ENCODE results near the gene FAM193B. TPM values are rescaled to one million over a fixed set of nuclear protein-coding genes. Genes with fewer than 3 reads are reported as not detected.
"Not testable (repeated sequence)": the region's sequence is repeated elsewhere in the genome, so short reads cannot be mapped to it uniquely, and the experiment has no call there.

Gene FAM193B
- total and polyA plus RNA-seq, 4 donors = 49.0 to 139 (median 81.4) TPM

- no peak overlapping the region for H3K4me3 ChIP-seq
- no peaks in the 10 kb centered on the region for H3K27me3 ChIP-seq (ENCODE audit: control insufficient read depth in 3 of 3, insufficient read depth in 3 of 3, low read length in 2 of 3)
- H3K27ac ChIP-seq (ENCODE audit: low read depth in 1 of 2, low read length in 1 of 2) = no peak overlapping the region
- WGBS, 2 donors = 74 to 77% methylated on average over 2 of the region's 2 CpGs
- no peaks in the 10 kb centered on the region for H3K36me3 ChIP-seq (ENCODE audit: control insufficient read depth in 4 of 4, insufficient read depth in 4 of 4, low read length in 4 of 4)
- H3K9me3 ChIP-seq (ENCODE audit: control insufficient read depth in 4 of 4, insufficient read depth in 3 of 4, low read length in 3 of 4) = no peaks in the 10 kb centered on the region
- ATAC-seq (ENCODE audit: insufficient read depth, low FRiP score) (no peak), DNase-seq (no peak)
- no peak overlapping the region for H3K9ac ChIP-seq (ENCODE audit: insufficient read depth in 1 of 2, low read length in 2 of 2)
- H3K4me1 ChIP-seq (ENCODE audit: control insufficient read depth in 5 of 5, insufficient read depth in 5 of 5, low read length in 5 of 5) = no peaks in the 10 kb centered on the region
- no peak for TF ChIP-seq CTCF (IDR thresholded peaks at IDR 0.05; ENCODE audit: control extremely low read depth, extremely low read depth)
Observed at GRCh38 chr5:177569894-177570293, 15.5 kb upstream of the FAM193B start.

GRCh38 chr5:177568326-177568725 is 14.0 kb upstream of the FAM193B start:
- ATAC-seq (ENCODE audit: insufficient read depth, low FRiP score) = no peak
- H3K27me3 ChIP-seq (ENCODE audit: control insufficient read depth in 3 of 3, insufficient read depth in 3 of 3, low read length in 2 of 3) = no peaks in the 10 kb centered on the region
- no peak overlapping the region for H3K4me3 ChIP-seq
- no peak overlapping the region for H3K27ac ChIP-seq (ENCODE audit: low read depth in 1 of 2, low read length in 1 of 2)
- H3K9me3 ChIP-seq (ENCODE audit: control insufficient read depth in 4 of 4, insufficient read depth in 3 of 4, low read length in 3 of 4) = no peaks in the 10 kb centered on the region
- no peak for TF ChIP-seq CTCF (IDR thresholded peaks at IDR 0.05; ENCODE audit: control extremely low read depth, extremely low read depth)
- H3K36me3 ChIP-seq (ENCODE audit: control insufficient read depth in 4 of 4, insufficient read depth in 4 of 4, low read length in 4 of 4) = no peaks in the 10 kb centered on the region
- DNase-seq = no peak
- no peak overlapping the region for H3K9ac ChIP-seq (ENCODE audit: insufficient read depth in 1 of 2, low read length in 2 of 2)
- no peaks in the 10 kb centered on the region for H3K4me1 ChIP-seq (ENCODE audit: control insufficient read depth in 5 of 5, insufficient read depth in 5 of 5, low read length in 5 of 5)
- 68 to 79% methylated on average over 7 of the region's 7 CpGs for WGBS, 2 donors

GRCh38 chr5:177565046-177565445 is 10.7 kb upstream of the FAM193B start:
- TF ChIP-seq CTCF (IDR thresholded peaks at IDR 0.05; ENCODE audit: control extremely low read depth, extremely low read depth) = no peak
- Histone ChIP-seq H3K4me1 (ENCODE audit: control insufficient read depth in 5 of 5, insufficient read depth in 5 of 5, low read length in 5 of 5) (no peaks in the 10 kb centered on the region), H3K4me3 (no peak overlapping the region), H3K27ac (ENCODE audit: low read depth in 1 of 2, low read length in 1 of 2) (no peak overlapping the region), H3K9ac (ENCODE audit: insufficient read depth in 1 of 2, low read length in 2 of 2) (no peak overlapping the region), H3K9me3 (ENCODE audit: control insufficient read depth in 4 of 4, insufficient read depth in 3 of 4, low read length in 3 of 4) (no peaks in the 10 kb centered on the region), H3K27me3 (ENCODE audit: control insufficient read depth in 3 of 3, insufficient read depth in 3 of 3, low read length in 2 of 3) (no peaks in the 10 kb centered on the region), H3K36me3 (ENCODE audit: control insufficient read depth in 4 of 4, insufficient read depth in 4 of 4, low read length in 4 of 4) (no peaks in the 10 kb centered on the region)
- DNase-seq (no peak), ATAC-seq (ENCODE audit: insufficient read depth, low FRiP score) (no peak)
- WGBS, 2 donors = 77 to 86% methylated on average over 8 of the region's 8 CpGs

GRCh38 chr5:177559446-177559941 is 5.1 kb upstream of the FAM193B start:
- not testable (repeated sequence) for H3K36me3 ChIP-seq (ENCODE audit: control insufficient read depth in 4 of 4, insufficient read depth in 4 of 4, low read length in 4 of 4); H3K4me1 ChIP-seq (ENCODE audit: control insufficient read depth in 5 of 5, insufficient read depth in 5 of 5, low read length in 5 of 5); H3K4me3 ChIP-seq; ATAC-seq (ENCODE audit: insufficient read depth, low FRiP score); H3K9me3 ChIP-seq (ENCODE audit: control insufficient read depth in 4 of 4, insufficient read depth in 3 of 4, low read length in 3 of 4); H3K9ac ChIP-seq (ENCODE audit: insufficient read depth in 1 of 2, low read length in 2 of 2); H3K27me3 ChIP-seq (ENCODE audit: control insufficient read depth in 3 of 3, insufficient read depth in 3 of 3, low read length in 2 of 3); DNase-seq; H3K27ac ChIP-seq (ENCODE audit: low read depth in 1 of 2, low read length in 1 of 2)
- 53% methylated on average over 7 to 8 of the region's 8 CpGs for WGBS, 2 donors

Data from lung (tissue), 12 donors.